GM21576 (cell line): ENCODE data around the gene CLEC16A.
A peak's percentile ranks its signal among the peaks of the same experiment; 100 is the strongest.
"Not testable (repeated sequence)": the region's sequence is repeated elsewhere in the genome, so short reads cannot be mapped to it uniquely, and the experiment has no call there.

Experiments used
- ATAC-seq: cut with Tn5 transposase; IDR thresholded peaks from one replicate; pipeline ENCODE4 v1.9.1; 2021; ENCODE audit warnings: mild to moderate bottlenecking, moderate library complexity; ENCODE audit not compliant: unreplicated experiment

CLEC16A gene

DNA sequence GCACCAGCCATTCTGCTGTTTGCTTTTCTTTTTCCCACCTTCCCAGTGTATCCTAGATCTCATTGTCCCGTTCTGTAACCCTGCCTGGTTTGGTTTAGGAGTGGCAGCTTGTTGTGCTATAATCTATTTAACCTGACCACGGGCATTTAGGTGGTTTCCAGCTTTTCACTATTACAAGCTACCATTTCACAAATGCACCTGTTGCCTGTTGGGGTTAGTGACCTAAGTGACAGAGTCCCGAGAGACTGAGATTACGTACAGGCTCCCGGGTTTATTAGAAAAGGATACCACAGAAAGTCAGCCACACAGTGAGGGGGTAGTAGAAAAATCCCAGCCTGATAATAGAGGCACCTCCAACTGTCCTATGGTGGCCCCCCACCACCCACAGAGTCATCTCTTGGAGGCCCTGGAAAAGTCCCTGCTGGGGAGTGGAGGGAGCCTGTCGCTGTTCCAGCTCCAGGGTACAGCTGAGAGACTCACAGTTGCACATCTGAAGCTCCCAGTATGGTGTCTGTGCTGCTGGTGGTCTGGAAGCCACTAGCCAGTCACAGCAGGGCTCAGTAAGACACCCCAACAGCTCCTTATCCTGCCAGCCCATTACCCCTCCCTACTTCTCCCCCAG lies 21.2 kb downstream of the CLEC16A start:
- peak; percentile 65 for ATAC-seq

DNA sequence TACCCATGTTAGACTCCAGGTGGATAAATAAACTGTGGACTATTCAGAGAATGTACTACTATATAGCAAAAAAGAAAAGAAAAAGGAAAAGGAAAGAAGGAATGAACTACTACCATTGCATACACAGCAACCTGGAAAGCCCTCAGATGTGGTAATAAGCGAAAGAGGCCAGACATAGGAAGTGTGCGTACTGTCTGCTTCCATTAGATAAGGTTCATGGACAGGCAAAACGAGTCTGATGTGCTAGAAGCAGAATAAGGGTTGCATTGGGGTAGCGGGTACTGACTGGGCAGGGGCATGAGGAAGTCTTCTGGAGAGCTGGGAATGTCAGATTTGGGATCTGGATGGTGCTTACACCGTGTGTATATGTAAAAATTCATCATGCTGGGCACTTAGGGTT lies 21.8 kb downstream of the CLEC16A start:
- no peak for ATAC-seq

DNA sequence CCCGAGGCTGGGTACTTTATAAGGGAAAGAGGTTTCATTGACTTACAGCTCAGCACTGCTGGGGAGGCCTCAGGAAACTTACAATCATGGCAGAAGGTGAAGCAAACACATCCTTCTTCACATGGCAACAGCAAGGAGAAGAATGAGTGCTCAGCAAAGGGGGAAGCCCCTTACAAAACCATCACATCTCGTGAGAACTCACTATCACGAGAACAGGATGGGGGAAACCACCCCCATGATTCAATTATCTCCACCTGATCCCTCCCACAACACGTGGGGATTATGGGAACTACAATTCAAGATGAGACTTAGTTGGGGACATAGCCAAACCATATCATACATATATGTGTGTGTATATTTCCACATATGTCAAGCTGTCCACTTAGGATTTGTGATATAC lies 22.2 kb downstream of the CLEC16A start:
- ATAC-seq: not testable (repeated sequence)

DNA sequence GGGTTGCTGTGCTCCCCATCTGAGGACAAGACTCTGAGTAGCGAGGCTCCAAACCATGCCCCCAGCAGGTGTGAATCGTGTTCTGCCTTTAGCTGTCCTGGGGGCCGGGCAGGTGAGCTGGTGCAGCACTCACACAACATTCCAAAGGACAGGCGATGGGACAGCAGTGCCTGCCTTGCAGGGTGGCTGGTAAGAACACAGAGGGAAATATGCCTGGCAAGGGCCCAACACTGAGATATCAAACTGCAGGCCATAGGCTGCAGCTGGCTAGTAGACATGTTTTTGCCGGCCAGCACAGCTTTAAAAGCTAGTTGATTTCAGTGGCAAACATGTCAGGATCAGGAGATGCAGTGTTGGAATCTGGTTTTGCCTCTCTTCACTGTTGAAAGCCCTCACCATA lies 23.6 kb downstream of the CLEC16A start:
- ATAC-seq: no peak

DNA sequence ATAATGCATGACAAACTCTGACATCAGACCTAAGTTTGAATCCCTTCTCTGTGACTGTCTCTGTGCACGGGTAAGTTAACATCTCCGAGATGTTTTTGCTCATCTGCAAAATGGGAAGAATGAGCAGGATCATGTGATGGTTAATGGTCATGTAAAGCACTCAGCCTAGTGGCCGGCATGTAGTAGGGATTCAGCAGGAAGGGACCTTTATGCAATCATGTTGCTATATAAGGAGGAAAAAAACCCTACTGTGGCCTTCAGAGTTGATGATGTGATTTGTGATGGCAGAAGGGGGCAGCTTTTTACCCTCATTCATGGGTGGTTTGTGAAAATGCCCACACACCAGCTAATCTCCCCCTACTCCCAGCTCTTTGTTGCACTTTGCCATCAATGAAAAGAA lies 24.1 kb downstream of the CLEC16A start:
- ATAC-seq: no peak

DNA sequence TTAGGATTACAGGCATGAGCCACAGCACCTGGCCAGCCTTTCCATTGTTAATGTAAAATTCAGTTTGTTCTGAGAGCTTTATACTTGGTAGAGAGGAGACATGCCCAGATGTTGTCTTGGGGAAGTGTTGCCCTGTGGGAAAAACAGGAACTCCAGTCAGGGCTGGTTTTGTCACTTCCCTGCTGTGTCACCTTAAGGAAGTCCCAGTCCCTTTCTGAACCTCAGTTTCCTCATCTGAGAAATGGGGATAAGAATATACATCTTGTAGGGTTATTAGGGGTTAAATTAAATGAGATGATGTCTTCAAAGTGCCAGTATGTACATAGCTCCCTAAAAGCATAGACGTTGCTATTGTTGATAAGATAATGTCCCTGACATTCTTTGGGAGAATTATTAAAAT lies 25.3 kb downstream of the CLEC16A start:
- no peak for ATAC-seq

DNA sequence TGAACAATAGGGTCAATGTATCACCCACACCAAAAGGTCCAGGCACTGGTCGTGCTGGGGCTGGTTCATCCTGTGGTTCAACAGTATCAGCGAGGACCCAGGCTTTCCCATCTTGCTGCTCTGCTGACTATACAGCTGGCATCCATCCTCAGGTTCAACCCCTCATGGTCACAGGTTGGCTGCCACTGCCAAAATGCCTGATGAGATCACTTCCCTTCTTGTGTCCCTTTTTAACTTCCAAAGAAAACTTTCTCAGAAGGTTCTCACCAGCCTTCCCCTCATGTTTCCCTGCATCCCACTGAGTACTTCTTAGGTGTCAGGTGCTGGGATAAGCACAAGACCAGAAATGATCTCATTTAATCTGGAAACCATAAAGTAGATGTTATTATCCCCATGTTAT lies 25.7 kb downstream of the CLEC16A start:
- ATAC-seq: no peak

DNA sequence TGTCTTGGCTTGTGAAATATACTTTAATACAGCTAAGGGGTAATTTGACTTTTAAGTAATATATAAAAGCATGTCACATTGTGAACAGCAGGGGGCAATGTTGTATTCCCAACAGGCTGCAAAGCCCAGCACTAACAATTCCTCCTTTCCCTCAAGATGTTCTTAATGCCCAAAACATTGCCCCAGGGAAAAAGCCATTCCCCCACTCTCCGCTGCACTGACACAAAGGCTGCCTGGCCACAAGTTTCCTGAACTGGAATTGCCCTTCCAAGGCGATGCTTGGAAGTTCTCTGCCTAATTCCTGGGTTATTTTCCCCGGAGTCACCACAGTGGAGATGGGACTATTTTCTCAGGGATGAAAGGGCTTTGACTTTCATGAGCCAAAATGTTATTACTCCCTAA lies 27.2 kb downstream of the CLEC16A start:
- no peak for ATAC-seq

DNA sequence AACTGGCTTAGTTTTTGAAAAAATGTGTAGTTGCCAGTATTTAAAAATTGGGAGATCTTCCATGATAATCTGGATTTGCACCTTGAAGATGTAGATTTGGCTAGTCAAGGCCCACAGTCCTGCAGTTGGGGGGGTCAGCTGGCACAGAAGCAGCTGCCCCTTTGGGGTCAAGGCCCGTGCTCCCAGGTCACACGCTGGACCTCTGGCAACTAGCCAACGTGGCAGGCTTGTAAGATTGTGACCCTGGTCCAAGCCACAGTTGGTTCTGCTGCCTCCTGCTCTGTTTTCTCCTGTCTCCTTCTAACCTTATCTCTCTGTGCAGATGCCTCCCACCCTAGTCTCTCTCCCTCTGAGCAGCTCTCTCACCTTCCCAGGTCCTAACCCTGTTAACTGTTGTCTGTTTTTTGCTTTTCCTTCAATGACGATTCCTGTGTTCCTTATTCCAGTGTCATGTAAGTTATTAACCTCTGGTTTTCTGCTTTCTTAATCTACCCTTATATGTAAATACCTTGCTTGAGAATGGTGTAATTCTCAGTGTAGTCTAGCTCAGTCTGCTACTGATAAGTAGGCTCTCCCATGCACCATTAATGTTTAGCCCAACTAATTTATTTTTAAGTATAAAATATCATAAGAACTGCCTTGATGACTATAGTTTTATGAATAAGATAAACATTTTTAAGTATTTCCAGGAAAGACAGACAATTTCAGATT lies 27.9 kb downstream of the CLEC16A start:
- no peak for ATAC-seq

DNA sequence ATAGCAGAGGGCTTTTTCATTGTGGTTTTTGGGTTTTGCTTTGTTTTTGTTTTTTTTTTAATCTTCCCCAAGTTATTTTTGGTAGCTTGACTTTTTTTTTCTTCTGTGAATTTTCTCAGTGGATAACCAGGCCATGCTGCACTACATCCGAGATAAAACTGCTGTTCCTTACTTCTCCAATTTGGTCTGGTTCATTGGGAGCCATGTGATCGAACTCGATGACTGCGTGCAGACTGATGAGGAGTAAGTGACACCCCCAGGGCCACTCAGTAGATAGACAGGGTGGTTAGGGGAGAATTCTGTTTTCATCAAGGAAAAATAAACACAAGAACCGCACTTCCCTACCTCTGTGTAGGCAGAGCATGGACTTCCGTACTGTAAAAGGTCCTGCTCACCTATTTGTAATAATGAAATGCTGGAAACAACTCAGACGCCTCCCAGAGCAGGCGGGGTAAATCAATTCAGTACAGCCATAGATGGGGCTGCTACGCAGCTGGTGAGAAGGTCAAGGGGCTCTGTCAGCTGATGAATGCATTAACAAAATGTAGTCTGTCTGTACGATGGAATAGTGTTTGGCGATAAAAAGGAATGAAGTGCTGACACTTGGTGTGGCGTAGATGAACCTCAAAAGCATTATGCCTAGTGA lies 28.6 kb downstream of the CLEC16A start:
- no peak for ATAC-seq

DNA sequence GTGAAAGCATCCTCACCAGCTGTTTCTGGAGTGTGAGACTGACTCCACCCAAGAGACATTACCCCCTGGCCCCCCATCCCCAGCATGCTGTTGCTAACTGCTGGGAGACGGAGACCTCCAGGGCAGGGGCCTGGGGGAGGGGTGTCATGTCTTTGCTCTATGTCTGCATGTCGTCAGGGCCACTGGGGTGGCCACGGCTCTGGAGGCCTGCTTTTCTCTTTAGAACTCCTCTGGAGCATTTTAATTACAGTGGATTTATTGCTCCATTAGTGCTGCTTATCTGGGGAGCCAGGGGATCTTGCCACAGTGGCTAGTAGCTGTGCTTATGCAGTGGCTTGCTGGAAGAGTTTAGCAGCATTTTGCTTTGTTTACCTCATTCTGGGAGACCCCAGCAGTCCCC lies 32.3 kb downstream of the CLEC16A start:
- ATAC-seq: no peak

DNA sequence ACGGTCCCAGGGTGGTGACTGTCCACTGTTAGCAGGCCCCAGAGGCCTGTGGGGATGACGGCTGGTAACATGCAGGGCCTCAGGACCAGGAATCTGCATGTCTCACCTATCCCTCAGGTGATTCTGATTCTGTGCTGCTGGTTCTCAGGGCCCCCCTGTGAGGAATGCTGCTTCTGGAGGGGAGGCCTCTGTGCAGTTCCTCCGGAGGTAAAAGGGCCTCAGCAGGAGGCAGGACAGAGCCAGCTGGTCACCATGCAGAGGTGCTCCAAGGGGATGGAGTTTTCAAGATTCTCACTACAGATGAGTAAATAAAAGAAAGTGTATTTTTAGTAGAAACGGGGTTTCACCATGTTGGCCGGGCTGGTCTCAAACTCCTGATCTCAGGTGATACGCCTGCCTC lies 33.8 kb downstream of the CLEC16A start:
- no peak for ATAC-seq

DNA sequence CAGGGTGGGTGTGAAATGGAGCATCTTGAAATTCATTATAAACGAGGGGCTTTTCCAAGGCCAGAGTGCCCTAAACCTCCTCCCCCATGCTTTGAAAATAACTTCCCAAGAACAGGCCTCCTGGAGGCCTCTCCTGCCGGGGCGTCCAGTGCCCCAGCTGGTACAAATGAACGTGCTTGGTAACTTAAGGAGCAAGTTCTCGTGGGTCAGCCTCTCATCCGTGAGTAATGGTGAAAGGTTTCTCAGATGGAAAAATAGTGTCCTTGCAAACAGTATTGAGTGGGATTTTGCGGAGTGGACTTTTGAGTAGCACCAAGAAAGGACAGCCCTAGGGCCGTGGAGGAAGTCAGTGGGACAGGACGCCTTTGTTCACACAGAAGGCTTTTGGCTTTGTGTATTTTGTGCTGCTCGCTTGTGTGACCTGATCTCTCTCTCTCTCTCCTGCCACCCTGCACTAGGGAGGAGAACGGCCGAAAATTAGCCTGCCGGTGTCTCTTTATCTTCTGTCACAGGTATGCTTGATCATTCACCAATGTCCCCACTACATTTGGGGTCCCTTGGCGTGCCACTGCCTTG lies 34.6 kb downstream of the CLEC16A start:
- no peak for ATAC-seq

DNA sequence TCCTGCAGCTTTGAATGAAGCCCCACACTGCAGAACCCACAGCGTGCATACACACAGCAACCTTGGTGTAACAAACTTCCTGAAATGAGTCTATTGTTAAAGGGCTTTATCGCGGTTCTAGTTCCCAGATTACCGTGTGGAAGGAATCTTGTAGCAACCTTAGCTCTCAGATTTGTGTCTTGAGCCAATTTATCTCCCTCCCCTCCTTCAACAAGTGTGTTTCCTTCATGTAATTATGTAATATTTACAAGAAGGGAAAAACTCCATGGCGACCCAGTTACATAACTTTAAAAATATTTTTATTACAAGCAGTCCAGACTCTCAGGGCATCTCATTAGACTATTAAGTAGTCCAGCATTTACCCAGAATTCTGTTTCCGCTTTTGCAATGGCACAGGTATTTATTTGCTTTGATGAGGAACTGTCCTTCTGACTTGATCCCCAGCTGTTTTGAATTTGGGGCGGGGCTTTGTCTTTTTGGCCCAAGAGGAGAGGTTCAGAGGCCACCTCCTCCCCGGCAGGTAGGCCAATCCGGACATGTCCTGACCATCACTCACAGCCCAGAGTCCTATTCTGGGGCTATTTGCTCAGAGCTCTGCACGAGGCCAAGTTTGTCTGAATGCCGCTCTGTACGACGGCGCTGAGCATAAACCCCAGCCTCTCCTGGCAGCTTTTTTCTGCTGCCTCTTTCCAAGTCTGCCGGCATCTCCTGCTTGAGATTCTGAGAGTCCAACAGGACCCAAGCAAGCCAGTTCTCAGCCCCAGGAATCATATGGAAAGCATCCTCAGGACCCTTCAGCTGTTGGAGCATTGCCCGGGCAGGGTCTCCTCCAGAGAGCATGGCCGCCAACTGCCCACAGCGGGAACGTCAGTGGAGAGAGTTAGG lies 35.6 kb downstream of the CLEC16A start:
- no peak for ATAC-seq

DNA sequence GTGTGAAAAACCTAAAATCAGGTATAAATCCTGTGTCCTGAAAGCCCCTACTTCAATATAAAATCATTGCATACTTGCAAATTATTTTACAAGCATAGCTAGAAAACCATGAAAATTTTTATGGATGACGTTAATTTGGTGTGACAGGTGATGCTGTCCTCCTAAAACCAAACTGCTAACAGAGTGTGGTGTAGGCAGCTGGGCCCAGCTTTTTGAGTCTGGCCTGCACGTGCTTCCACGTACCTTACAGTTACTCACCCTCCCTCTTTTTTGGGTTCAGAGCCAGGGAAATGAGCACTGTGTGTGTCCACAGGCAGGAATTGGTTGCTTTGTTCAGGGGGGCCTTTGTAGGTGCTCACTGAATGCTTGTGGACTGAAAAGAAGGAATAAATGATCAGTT lies 36.4 kb downstream of the CLEC16A start:
- ATAC-seq: no peak

DNA sequence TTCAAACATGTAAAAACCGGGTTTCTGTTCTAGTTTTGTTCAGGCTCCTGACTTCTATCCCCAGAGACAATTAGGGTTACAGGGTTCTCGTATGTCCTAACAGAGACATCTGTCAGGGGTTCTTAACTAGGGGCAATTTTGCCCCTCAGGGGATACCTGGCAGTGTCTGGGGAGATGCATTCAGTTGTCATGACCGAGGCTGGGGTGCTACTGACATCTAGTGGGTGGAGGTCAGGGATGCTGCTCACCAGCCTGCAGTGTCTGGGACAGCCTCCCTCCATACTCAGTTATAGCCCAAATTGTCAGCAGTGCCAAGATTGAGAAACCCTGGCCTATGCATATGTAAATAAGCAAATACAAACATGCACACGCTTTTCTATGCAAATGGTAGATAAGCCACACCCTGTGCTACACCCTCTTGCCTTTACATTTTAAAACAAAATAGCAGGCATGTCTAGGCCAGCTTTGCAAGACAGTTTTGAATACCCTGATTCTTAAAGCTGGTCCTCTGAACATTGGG lies 37.4 kb downstream of the CLEC16A start:
- peak; percentile 62 for ATAC-seq

DNA sequence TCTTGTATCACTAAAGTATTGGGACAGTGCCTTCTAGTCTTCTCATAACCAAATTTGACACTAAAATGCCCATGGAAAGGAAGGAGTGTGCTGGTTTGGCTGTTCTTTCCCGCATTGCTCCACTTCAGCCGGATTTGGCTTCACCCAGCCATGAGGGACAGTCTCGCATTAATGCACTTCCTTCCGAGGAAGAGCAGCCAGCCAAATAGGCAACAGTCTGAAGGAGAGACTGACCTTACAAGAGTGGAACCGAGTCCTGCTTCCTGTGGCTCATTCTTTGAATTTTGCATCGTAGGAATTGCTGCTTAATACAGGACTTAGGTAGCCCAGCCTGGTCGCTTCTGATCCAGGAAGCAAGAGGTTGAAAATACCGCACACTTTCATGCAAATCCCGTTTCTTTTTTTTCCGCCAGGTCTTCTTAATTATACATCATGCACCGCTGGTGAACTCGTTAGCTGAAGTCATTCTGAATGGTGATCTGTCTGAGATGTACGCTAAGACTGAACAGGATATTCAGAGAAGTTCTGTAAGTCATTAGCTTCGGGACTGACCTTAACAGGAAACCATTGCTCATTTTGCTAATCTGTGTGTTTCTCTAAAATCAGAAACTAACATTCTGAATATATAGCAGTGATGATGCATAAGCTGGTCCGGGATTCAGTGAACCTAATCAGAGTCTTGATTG lies 38.2 kb downstream of the CLEC16A start:
- ATAC-seq: no peak

DNA sequence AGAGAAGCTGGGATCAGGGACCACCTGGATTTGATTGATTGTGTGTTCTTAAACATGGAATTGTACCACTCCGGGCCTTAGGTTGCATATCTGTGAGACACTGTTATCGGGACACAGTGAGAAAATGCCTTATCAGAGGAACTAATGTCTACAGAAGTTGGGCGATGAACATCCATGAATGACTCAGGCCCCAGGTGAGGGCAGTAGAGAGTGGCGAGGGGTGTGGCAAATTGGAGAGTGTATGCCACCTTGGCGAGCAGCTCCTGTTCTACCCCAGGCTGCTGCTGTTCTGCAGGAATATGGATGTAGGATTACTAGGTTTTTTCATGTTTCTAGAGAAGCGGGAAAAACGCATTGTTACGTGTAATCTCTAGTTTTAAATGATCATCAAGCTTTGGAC lies 38.8 kb downstream of the CLEC16A start:
- no peak for ATAC-seq

DNA sequence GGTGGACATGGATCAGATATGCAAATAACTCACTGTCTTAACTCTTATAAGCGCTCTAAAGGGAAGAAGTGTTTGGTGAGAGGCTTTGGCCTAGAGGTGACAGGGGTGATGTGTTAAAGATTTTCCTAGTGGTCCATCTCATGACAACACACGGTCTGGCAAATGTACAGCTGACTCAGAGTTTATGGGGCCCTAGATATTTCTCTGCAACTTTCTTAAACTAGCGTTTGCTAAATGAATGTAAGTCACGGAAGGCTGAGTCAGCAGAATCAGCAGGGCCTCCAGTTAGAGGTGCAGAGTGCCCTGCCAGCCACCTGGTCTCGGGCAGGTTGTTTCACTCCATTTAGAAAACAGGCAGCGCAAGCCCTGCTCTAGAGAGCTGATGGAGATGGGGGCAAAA lies 40.1 kb downstream of the CLEC16A start:
- no peak for ATAC-seq
